ENCODE data around the gene RNF168. TPM values are rescaled to one million over a fixed set of nuclear protein-coding genes. Genes with fewer than 3 reads are reported as not detected.

RNF168 gene
- total RNA-seq, 1 experiment from 2014 or later: 65.5 TPM

DNA sequence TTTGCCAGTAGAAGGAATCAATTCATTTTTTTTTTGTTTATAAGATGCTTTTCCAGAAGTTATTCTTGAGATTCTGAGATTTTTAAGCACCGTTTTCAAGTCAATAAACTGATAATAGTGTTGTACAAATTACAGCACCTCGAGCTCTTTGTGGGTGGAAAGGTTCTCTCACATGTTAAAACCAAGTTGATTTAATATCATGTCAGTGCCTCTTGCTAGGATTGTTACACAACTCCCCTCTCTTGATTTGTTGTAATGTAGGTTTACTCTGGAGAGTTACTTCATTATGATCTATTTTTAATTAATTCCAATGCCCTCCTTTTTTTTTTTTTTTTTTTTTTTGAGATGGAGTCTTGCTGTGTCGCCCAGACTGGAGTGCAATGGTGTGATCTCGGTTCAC lies 45.5 kb downstream of the RNF168 start:
- no peaks in the 10 kb centered on the region for H3K27me3 Mint-ChIP-seq (ENCODE audit: low read depth)
- no peaks in the 10 kb centered on the region for H3K4me1 Mint-ChIP-seq

More for the DNA sequence above, 45.5 kb downstream of the RNF168 start:
- H3T11ph ChIP-seq (ENCODE audit: low read length): no peak overlapping the region
- no peak overlapping the region for H2AK5ac ChIP-seq (ENCODE audit: insufficient read length, low read length)
- no peaks in the 10 kb centered on the region for H3K23me2 ChIP-seq (ENCODE audit: insufficient read length, low read depth, low read length, poor library complexity, severe bottlenecking)
- TF ChIP-seq, protein P1, sequence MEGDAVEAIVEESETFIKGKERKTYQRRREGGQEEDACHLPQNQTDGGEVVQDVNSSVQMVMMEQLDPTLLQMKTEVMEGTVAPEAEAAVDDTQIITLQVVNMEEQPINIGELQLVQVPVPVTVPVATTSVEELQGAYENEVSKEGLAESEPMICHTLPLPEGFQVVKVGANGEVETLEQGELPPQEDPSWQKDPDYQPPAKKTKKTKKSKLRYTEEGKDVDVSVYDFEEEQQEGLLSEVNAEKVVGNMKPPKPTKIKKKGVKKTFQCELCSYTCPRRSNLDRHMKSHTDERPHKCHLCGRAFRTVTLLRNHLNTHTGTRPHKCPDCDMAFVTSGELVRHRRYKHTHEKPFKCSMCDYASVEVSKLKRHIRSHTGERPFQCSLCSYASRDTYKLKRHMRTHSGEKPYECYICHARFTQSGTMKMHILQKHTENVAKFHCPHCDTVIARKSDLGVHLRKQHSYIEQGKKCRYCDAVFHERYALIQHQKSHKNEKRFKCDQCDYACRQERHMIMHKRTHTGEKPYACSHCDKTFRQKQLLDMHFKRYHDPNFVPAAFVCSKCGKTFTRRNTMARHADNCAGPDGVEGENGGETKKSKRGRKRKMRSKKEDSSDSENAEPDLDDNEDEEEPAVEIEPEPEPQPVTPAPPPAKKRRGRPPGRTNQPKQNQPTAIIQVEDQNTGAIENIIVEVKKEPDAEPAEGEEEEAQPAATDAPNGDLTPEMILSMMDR (conservative IDR thresholded peaks at IDR 0.05): no peak
- no peaks in the 10 kb centered on the region for H3K27me3 ChIP-seq (ENCODE audit: insufficient read depth, low read length)
- no peaks in the 10 kb centered on the region for H3K9me3 ChIP-seq (ENCODE audit: control insufficient read depth, low read depth, low read length)
- H4K91ac ChIP-seq (ENCODE audit: insufficient read length, low read depth, low read length): no peak overlapping the region
- H4K8ac ChIP-seq (replicated peaks; ENCODE audit: insufficient read length, low read depth, low read length): no peak overlapping the region
- H3K27ac ChIP-seq (ENCODE audit: insufficient read length, low read depth, low read length): no peak overlapping the region
- Mint-ChIP-seq H3K36me3 (ENCODE audit: insufficient read depth in 1 of 3, low read depth in 3 of 3) (no peaks in the 10 kb centered on the region), H3K9me3 (no peaks in the 10 kb centered on the region), H3K4me3 (no peak overlapping the region), H3K27ac (no peak overlapping the region)
- H3K23ac ChIP-seq (ENCODE audit: insufficient read length, low read depth, low read length): no peak overlapping the region
- no peak overlapping the region for H2BK15ac ChIP-seq (ENCODE audit: low read depth, low read length)
- H3K18ac ChIP-seq (ENCODE audit: insufficient read length, low read depth, low read length): no peak overlapping the region
- no peak overlapping the region for H3K14ac ChIP-seq (ENCODE audit: insufficient read depth, low read length)
- H2BK20ac ChIP-seq (ENCODE audit: low read depth, low read length, poor library complexity, severe bottlenecking): no peak overlapping the region
- H4K20me1 ChIP-seq (ENCODE audit: control insufficient read depth, insufficient read depth, insufficient read length): no peaks in the 10 kb centered on the region
- no CpG with 5 or more reads among the region's 4 CpGs for WGBS (ENCODE audit: extremely low coverage, insufficient read length, low lambda C conversion rate)
- H3K56ac ChIP-seq (ENCODE audit: insufficient read length, low read depth, low read length): no peak overlapping the region
- H3K79me2 ChIP-seq (ENCODE audit: insufficient read depth, low read length): no peaks in the 10 kb centered on the region
- no peak for DNase-seq
- H2BK5ac ChIP-seq (ENCODE audit: insufficient read length, low read length): no peak overlapping the region
- no peak overlapping the region for H3K4ac ChIP-seq (ENCODE audit: low read depth, low read length)
- H2BK120ac ChIP-seq (ENCODE audit: low read depth, low read length, poor library complexity, severe bottlenecking): no peak overlapping the region
- H3K79me1 ChIP-seq (ENCODE audit: insufficient read depth, low read depth, low read length, poor library complexity, severe bottlenecking): no peaks in the 10 kb centered on the region
- H3K4me1 ChIP-seq (ENCODE audit: insufficient read depth, low read length): no peaks in the 10 kb centered on the region
- no peak overlapping the region for H3K9ac ChIP-seq (ENCODE audit: extremely low read depth, insufficient read length, low read length)
- no peak overlapping the region for H4K5ac ChIP-seq (ENCODE audit: insufficient read length, low read depth, low read length)
- no peak overlapping the region for H2AFZ ChIP-seq (ENCODE audit: low read length)
- H2BK12ac ChIP-seq (ENCODE audit: insufficient read length, low read depth, low read length): no peak overlapping the region
- no peak overlapping the region for H3K4me2 ChIP-seq (ENCODE audit: insufficient read depth, insufficient read length, low read length)

All from H9 (cell line).